GM23248 (cell line): ENCODE results near the gene GAK.

Experiments used
- EZH2 ChIP-seq: fragments of 200-600 bp; sonication (generic); IDR thresholded peaks from 2 replicates; pipeline ENCODE4 v1.6.1; 2018; ENCODE audit warnings: antibody characterized with exemption, mild to moderate bottlenecking; ENCODE audit not compliant: insufficient read depth, poor library complexity, severe bottlenecking
- EZH2phosphoT487 ChIP-seq: fragments of 200-600 bp; sonication (generic); IDR thresholded peaks from 2 replicates; pipeline ENCODE4 v1.6.1; 2018; ENCODE audit warnings: antibody characterized with exemption, moderate library complexity, mild to moderate bottlenecking, low read depth; ENCODE audit not compliant: insufficient read depth

GRCh38 chr4:868421-868820 lies 63.7 kb downstream of the GAK start:
- TF ChIP-seq EZH2phosphoT487: no peak
- TF ChIP-seq EZH2: no peak
